PFSK-1 (cell line): ENCODE measurements around the gene CCDC186.

ENCODE experiments used
- FOXP2 ChIP-seq: optimal IDR thresholded peaks from 2 replicates; pipeline ENCODE3; 2011; ENCODE audit warnings: borderline replicate concordance, control low read depth, inconsistent platforms; ENCODE audit not compliant: insufficient read depth; ENCODE audit errors: extremely low read length, extremely low read depth
- POLR2AphosphoS5 ChIP-seq: IDR thresholded peaks from 2 replicates; pipeline ENCODE4 v1.6.1; 2012; ENCODE audit warnings: low read depth, mild to moderate bottlenecking, control low read depth, low read length, moderate library complexity
- SIN3A ChIP-seq: IDR thresholded peaks from 2 replicates; pipeline ENCODE4 v1.6.1; 2012; ENCODE audit warnings: mild to moderate bottlenecking, low read length, moderate library complexity, borderline replicate concordance; ENCODE audit not compliant: insufficient read depth
- TAF1 ChIP-seq: IDR thresholded peaks from 2 replicates; pipeline ENCODE4 v1.6.1; 2012; ENCODE audit warnings: low read length, control low read depth, borderline replicate concordance; ENCODE audit not compliant: insufficient read depth
- TF ChIP-seq, protein P1 (sequence below), 2 experiments: IDR thresholded peaks; 2 replicates each; pipeline versions ENCODE4 v1.6.1 to v1.8.0; 2011 to 2012; ENCODE audit warnings: low read depth in 2 of 2, low read length in 2 of 2, control low read depth in 1 of 2, inconsistent platforms in 1 of 2, mild to moderate bottlenecking in 1 of 2, moderate library complexity in 1 of 2; ENCODE audit not compliant: insufficient read depth in 1 of 2

CCDC186 gene

GRCh38 chr10:114212153-114212552 is 38.1 kb upstream of the CCDC186 start:
- TF ChIP-seq SIN3A (no peak), FOXP2 (no peak)
- TF ChIP-seq, protein P1, sequence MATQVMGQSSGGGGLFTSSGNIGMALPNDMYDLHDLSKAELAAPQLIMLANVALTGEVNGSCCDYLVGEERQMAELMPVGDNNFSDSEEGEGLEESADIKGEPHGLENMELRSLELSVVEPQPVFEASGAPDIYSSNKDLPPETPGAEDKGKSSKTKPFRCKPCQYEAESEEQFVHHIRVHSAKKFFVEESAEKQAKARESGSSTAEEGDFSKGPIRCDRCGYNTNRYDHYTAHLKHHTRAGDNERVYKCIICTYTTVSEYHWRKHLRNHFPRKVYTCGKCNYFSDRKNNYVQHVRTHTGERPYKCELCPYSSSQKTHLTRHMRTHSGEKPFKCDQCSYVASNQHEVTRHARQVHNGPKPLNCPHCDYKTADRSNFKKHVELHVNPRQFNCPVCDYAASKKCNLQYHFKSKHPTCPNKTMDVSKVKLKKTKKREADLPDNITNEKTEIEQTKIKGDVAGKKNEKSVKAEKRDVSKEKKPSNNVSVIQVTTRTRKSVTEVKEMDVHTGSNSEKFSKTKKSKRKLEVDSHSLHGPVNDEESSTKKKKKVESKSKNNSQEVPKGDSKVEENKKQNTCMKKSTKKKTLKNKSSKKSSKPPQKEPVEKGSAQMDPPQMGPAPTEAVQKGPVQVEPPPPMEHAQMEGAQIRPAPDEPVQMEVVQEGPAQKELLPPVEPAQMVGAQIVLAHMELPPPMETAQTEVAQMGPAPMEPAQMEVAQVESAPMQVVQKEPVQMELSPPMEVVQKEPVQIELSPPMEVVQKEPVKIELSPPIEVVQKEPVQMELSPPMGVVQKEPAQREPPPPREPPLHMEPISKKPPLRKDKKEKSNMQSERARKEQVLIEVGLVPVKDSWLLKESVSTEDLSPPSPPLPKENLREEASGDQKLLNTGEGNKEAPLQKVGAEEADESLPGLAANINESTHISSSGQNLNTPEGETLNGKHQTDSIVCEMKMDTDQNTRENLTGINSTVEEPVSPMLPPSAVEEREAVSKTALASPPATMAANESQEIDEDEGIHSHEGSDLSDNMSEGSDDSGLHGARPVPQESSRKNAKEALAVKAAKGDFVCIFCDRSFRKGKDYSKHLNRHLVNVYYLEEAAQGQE (IDR thresholded peaks at IDR 0.05; ENCODE audit: insufficient read depth in 1 of 2, low read depth in 2 of 2, low read length in 2 of 2): no peak

DNA sequence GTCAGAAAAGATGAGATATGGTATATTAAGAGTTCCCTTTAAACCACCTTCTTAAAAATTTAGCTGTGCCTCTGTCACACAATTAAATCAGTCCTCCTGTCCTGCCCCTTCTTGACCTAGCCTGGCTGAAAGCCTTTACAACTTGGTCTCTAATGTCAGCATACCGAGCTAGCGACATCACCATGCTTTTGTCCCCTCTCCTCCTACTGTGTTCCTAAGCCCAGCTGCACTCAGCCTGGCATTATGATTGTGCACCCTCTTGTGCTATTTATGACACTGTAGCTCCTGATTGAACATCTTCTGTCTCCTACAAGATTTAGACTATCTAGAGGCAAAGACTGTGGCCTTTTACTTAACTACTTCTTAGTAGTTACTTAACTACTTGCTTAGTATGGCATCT is 34.3 kb upstream of the CCDC186 start:
- TF ChIP-seq, protein P1 (IDR thresholded peaks at IDR 0.05; ENCODE audit: insufficient read depth in 1 of 2, low read depth in 2 of 2, low read length in 2 of 2): no peak
- TF ChIP-seq FOXP2 (no peak), SIN3A (no peak), TAF1 (no peak), POLR2AphosphoS5 (no peak)

- TF ChIP-seq, protein P1 (IDR thresholded peaks at IDR 0.05; ENCODE audit: insufficient read depth in 1 of 2, low read depth in 2 of 2, low read length in 2 of 2): no peak
- TF ChIP-seq FOXP2 (no peak), SIN3A (no peak), TAF1 (no peak), POLR2AphosphoS5 (no peak)
Measured at GRCh38 chr10:114207349-114207748, 33.3 kb upstream of the CCDC186 start.

- TF ChIP-seq, protein P1 (IDR thresholded peaks at IDR 0.05; ENCODE audit: insufficient read depth in 1 of 2, low read depth in 2 of 2, low read length in 2 of 2): no peak
- no peak for TF ChIP-seq SIN3A
Measured at GRCh38 chr10:114206902-114207301, 32.9 kb upstream of the CCDC186 start.

- no peak for TF ChIP-seq TAF1
- TF ChIP-seq SIN3A: no peak
- TF ChIP-seq POLR2AphosphoS5: no peak
- TF ChIP-seq, protein P1 (IDR thresholded peaks at IDR 0.05; ENCODE audit: insufficient read depth in 1 of 2, low read depth in 2 of 2, low read length in 2 of 2): no peak
- TF ChIP-seq FOXP2: no peak
Measured at GRCh38 chr10:114202812-114203211, 28.8 kb upstream of the CCDC186 start.
